Inferior parietal cortex (tissue), 1 donor: ENCODE measurements around the gene MAP4.
"Not testable (repeated sequence)": the region's sequence is repeated elsewhere in the genome, so short reads cannot be mapped to it uniquely, and the experiment has no call there.

Source experiments
- DNase-seq: peaks from one replicate; pipeline ENCODE4 v3.0.0-alpha.2; 2016; ENCODE audit errors: extremely low spot score

The MAP4 gene

GRCh38 chr3:48016301-48016973 is at the start of gene MAP4:
MAP4 (minus strand) TSS chr3:48016416; CDS start chr3:47998860, 17,556 bp downstream.
- peak; percentile 58 for DNase-seq

- DNase-seq = no peak
These were observed 48.8 kb upstream of the MAP4 start for GRCh38 chr3:48065035-48065434.

- no peak for DNase-seq
These were observed 48.1 kb upstream of the MAP4 start for GRCh38 chr3:48064292-48064829.

GRCh38 chr3:48061586-48061985 is 45.4 kb upstream of the MAP4 start:
- not testable (repeated sequence) for DNase-seq

- DNase-seq = no peak
These were observed 41.9 kb upstream of the MAP4 start for GRCh38 chr3:48058091-48058490.

- DNase-seq = no peak
These were observed 41.3 kb upstream of the MAP4 start for GRCh38 chr3:48057521-48057920.

GRCh38 chr3:48047841-48048464 is 31.7 kb upstream of the MAP4 start:
- no peak for DNase-seq

- no peak for DNase-seq
These were observed 26.0 kb upstream of the MAP4 start for GRCh38 chr3:48042071-48042760.

- peak; percentile 64 for DNase-seq
These were observed 23.4 kb upstream of the MAP4 start for GRCh38 chr3:48039487-48040190.

- DNase-seq = no peak
These were observed 22.8 kb upstream of the MAP4 start for GRCh38 chr3:48038971-48039481.

GRCh38 chr3:48034000-48034516 is 17.8 kb upstream of the MAP4 start:
- DNase-seq = peak; percentile 74

GRCh38 chr3:48030188-48030587 is 14.0 kb upstream of the MAP4 start:
- DNase-seq = no peak

GRCh38 chr3:48026951-48027908 is 11.0 kb upstream of the MAP4 start:
- DNase-seq = no peak

GRCh38 chr3:48026098-48026497 is 9.9 kb upstream of the MAP4 start:
- no peak for DNase-seq

- no peak for DNase-seq
These were observed 8.2 kb upstream of the MAP4 start for GRCh38 chr3:48024401-48024800.

- DNase-seq = no peak
These were observed 7.2 kb upstream of the MAP4 start for GRCh38 chr3:48023377-48023776.

- no peak for DNase-seq
These were observed 6.0 kb upstream of the MAP4 start for GRCh38 chr3:48022178-48022577.

GRCh38 chr3:48018841-48019240 is 2.6 kb upstream of the MAP4 start:
- no peak for DNase-seq

- no peak for DNase-seq
These were observed 610 bp downstream of the MAP4 start for GRCh38 chr3:48015431-48016180.

GRCh38 chr3:48014358-48014757 is 1.9 kb downstream of the MAP4 start:
- DNase-seq = no peak
